ENCODE measurements around the gene LPAR3. TPM values are rescaled to one million over a fixed set of nuclear protein-coding genes. Genes with fewer than 3 reads are reported as not detected.

LPAR3 gene
- total RNA-seq, 5 donors from 2014 or later (not counting 1 experiment from before 2014, with no cell fraction given) = 0.75 to 7.0 (median 2.9) TPM

- POLR2A ChIA-PET = no interaction called here
- Histone ChIP-seq H3K27ac (ENCODE audit: low read length) (no peak overlapping the region), H3K9me3 (no peaks in the 10 kb centered on the region), H3K36me3 (ENCODE audit: control insufficient read depth in 2 of 2, extremely low read depth in 1 of 2, insufficient read depth in 1 of 2, low read length in 1 of 2) (no peaks in the 10 kb centered on the region), H3K4me1 (ENCODE audit: control insufficient read depth in 1 of 2, extremely low read depth in 1 of 2, insufficient read depth in 2 of 2, low read length in 2 of 2) (peaks cover 20 to 29% of the 10 kb centered on the region in 2 experiments), H3K27me3 (replicated peaks in 1 of 2; ENCODE audit: control insufficient read depth in 2 of 2, extremely low read depth in 1 of 2, insufficient read depth in 2 of 2, low read length in 1 of 2) (no peaks in the 10 kb centered on the region), H3K4me3 (ENCODE audit: control insufficient read depth in 1 of 2, extremely low read depth in 1 of 2, low read length in 1 of 2) (no peak overlapping the region)
- Mint-ChIP-seq H3K27me3 (no peaks in the 10 kb centered on the region), H3K4me1 (peaks cover 47 to 54% (median 48%) of the 10 kb centered on the region in 3 donors), H3K36me3 (no peaks in the 10 kb centered on the region), H3K9me3 (no peaks in the 10 kb centered on the region), H3K27ac (no peak overlapping the region), H3K4me3 (no peak overlapping the region)
- DNase-seq (no peak), ATAC-seq (replicated peaks in 1 of 4) (no peak)
- WGBS (ENCODE audit: insufficient coverage) = 94% methylated on average over 8 of the region's 8 CpGs
- CTCF ChIA-PET = no interaction called here
Observed at GRCh38 chr1:84851839-84852238, 41.2 kb downstream of the LPAR3 start.

- no peaks in the 10 kb centered on the region for H3K36me3 Mint-ChIP-seq
- WGBS (ENCODE audit: insufficient coverage) = 66% methylated on average over 2 of the region's 7 CpGs
- Histone ChIP-seq H3K9me3 (no peaks in the 10 kb centered on the region), H3K27me3 (replicated peaks in 1 of 2; ENCODE audit: control insufficient read depth in 2 of 2, extremely low read depth in 1 of 2, insufficient read depth in 2 of 2, low read length in 1 of 2) (no peaks in the 10 kb centered on the region), H3K36me3 (ENCODE audit: control insufficient read depth in 2 of 2, extremely low read depth in 1 of 2, insufficient read depth in 1 of 2, low read length in 1 of 2) (no peaks in the 10 kb centered on the region), H3K4me3 (ENCODE audit: control insufficient read depth in 1 of 2, extremely low read depth in 1 of 2, low read length in 1 of 2) (no peak overlapping the region), H3K4me1 (ENCODE audit: control insufficient read depth in 1 of 2, extremely low read depth in 1 of 2, insufficient read depth in 2 of 2, low read length in 2 of 2) (peaks cover 12 to 22% of the 10 kb centered on the region in 2 experiments), H3K27ac (ENCODE audit: low read length) (no peak overlapping the region)
- H3K27me3 Mint-ChIP-seq = no peaks in the 10 kb centered on the region
- no peak for DNase-seq
- no peak overlapping the region for H3K27ac Mint-ChIP-seq
- ATAC-seq (replicated peaks in 1 of 4) = no peak
- no peak overlapping the region for H3K4me3 Mint-ChIP-seq
- ChIA-PET CTCF (interaction anchor here in 1 of 2 donors (0.7 kb wide), 2 partner anchors 13 to 80 kb away, joined by 3 read pairs; no protein-coding TSS in a partner anchor), POLR2A (no interaction called here)
- peaks cover 39 to 41% (median 40%) of the 10 kb centered on the region in 3 donors for H3K4me1 Mint-ChIP-seq
- H3K9me3 Mint-ChIP-seq = no peaks in the 10 kb centered on the region
Observed at GRCh38 chr1:84849357-84849975, 43.5 kb downstream of the LPAR3 start.

GRCh38 chr1:84847253-84848250 lies 45.5 kb downstream of the LPAR3 start:
- no peaks in the 10 kb centered on the region for H3K9me3 ChIP-seq
- POLR2A ChIA-PET = no interaction called here
- Mint-ChIP-seq H3K4me3 (peak overlapping the region in 1 of 3 donors; percentile 15), H3K27ac (no peak overlapping the region), H3K9me3 (no peaks in the 10 kb centered on the region), H3K4me1 (peaks cover 22 to 31% (median 23%) of the 10 kb centered on the region in 3 donors), H3K36me3 (no peaks in the 10 kb centered on the region), H3K27me3 (peaks cover 0 to 4% of the 10 kb centered on the region in 2 donors)
- H3K36me3 ChIP-seq (ENCODE audit: control insufficient read depth in 2 of 2, extremely low read depth in 1 of 2, insufficient read depth in 1 of 2, low read length in 1 of 2) = no peaks in the 10 kb centered on the region
- WGBS (ENCODE audit: insufficient coverage) = 63% methylated on average over 3 of the region's 5 CpGs
- DNase-seq = peak in 9 of 35 experiments; percentile 2 to 39 (median 7)
- H3K27me3 ChIP-seq (replicated peaks in 1 of 2; ENCODE audit: control insufficient read depth in 2 of 2, extremely low read depth in 1 of 2, insufficient read depth in 2 of 2, low read length in 1 of 2) = no peaks in the 10 kb centered on the region
- CTCF ChIA-PET = no interaction called here
- peaks cover 8 to 11% of the 10 kb centered on the region in 2 experiments for H3K4me1 ChIP-seq (ENCODE audit: control insufficient read depth in 1 of 2, extremely low read depth in 1 of 2, insufficient read depth in 2 of 2, low read length in 2 of 2)
- no peak overlapping the region for H3K4me3 ChIP-seq (ENCODE audit: control insufficient read depth in 1 of 2, extremely low read depth in 1 of 2, low read length in 1 of 2)
- ATAC-seq (replicated peaks in 1 of 4) = peak in 3 of 4 experiments; percentile 50 to 56 (median 53)
- no peak overlapping the region for H3K27ac ChIP-seq (ENCODE audit: low read length)

- Mint-ChIP-seq H3K9me3 (no peaks in the 10 kb centered on the region), H3K4me1 (peaks cover 16 to 28% (median 19%) of the 10 kb centered on the region in 3 donors), H3K27ac (no peak overlapping the region), H3K36me3 (no peaks in the 10 kb centered on the region), H3K4me3 (no peak overlapping the region), H3K27me3 (peaks cover 0 to 4% of the 10 kb centered on the region in 2 donors)
- POLR2A ChIA-PET = no interaction called here
- H3K4me1 ChIP-seq (ENCODE audit: control insufficient read depth in 1 of 2, extremely low read depth in 1 of 2, insufficient read depth in 2 of 2, low read length in 2 of 2) = peaks cover 8 to 11% of the 10 kb centered on the region in 2 experiments
- DNase-seq (no peak), ATAC-seq (replicated peaks in 1 of 4) (no peak)
- CTCF ChIA-PET = interaction anchor here in 1 of 2 donors (0.5 kb wide), 1 partner anchor 776 kb away, joined by 4 read pairs; no protein-coding TSS in a partner anchor
- no peak overlapping the region for H3K27ac ChIP-seq (ENCODE audit: low read length)
- H3K9me3 ChIP-seq = no peaks in the 10 kb centered on the region
- no peaks in the 10 kb centered on the region for H3K36me3 ChIP-seq (ENCODE audit: control insufficient read depth in 2 of 2, extremely low read depth in 1 of 2, insufficient read depth in 1 of 2, low read length in 1 of 2)
- no peaks in the 10 kb centered on the region for H3K27me3 ChIP-seq (replicated peaks in 1 of 2; ENCODE audit: control insufficient read depth in 2 of 2, extremely low read depth in 1 of 2, insufficient read depth in 2 of 2, low read length in 1 of 2)
- no peak overlapping the region for H3K4me3 ChIP-seq (ENCODE audit: control insufficient read depth in 1 of 2, extremely low read depth in 1 of 2, low read length in 1 of 2)
Observed at GRCh38 chr1:84846387-84846786, 46.6 kb downstream of the LPAR3 start.

- POLR2A ChIA-PET = no interaction called here
- ATAC-seq (replicated peaks in 1 of 4) (no peak), DNase-seq (no peak)
- no CpG with 5 or more reads among the region's 2 CpGs for WGBS (ENCODE audit: insufficient coverage)
- Histone ChIP-seq H3K27me3 (replicated peaks in 1 of 2; ENCODE audit: control insufficient read depth in 2 of 2, extremely low read depth in 1 of 2, insufficient read depth in 2 of 2, low read length in 1 of 2) (no peaks in the 10 kb centered on the region), H3K9me3 (no peaks in the 10 kb centered on the region), H3K27ac (ENCODE audit: low read length) (no peak overlapping the region), H3K4me1 (ENCODE audit: control insufficient read depth in 1 of 2, extremely low read depth in 1 of 2, insufficient read depth in 2 of 2, low read length in 2 of 2) (peaks cover 8 to 11% of the 10 kb centered on the region in 2 experiments), H3K36me3 (ENCODE audit: control insufficient read depth in 2 of 2, extremely low read depth in 1 of 2, insufficient read depth in 1 of 2, low read length in 1 of 2) (no peaks in the 10 kb centered on the region), H3K4me3 (ENCODE audit: control insufficient read depth in 1 of 2, extremely low read depth in 1 of 2, low read length in 1 of 2) (no peak overlapping the region)
- Mint-ChIP-seq H3K4me1 (peaks cover 16 to 28% (median 19%) of the 10 kb centered on the region in 3 donors), H3K27me3 (peaks cover 0 to 4% of the 10 kb centered on the region in 2 donors), H3K4me3 (no peak overlapping the region), H3K27ac (no peak overlapping the region), H3K9me3 (no peaks in the 10 kb centered on the region), H3K36me3 (no peaks in the 10 kb centered on the region)
- CTCF ChIA-PET = interaction anchor here in 1 of 2 donors (0.9 kb wide), 1 partner anchor 99 kb away, joined by 4 read pairs; no protein-coding TSS in a partner anchor
Observed at GRCh38 chr1:84845357-84845756, 47.6 kb downstream of the LPAR3 start.

- peaks cover 16 to 28% (median 21%) of the 10 kb centered on the region in 3 donors for H3K4me1 Mint-ChIP-seq
- Histone ChIP-seq H3K4me1 (ENCODE audit: control insufficient read depth in 1 of 2, extremely low read depth in 1 of 2, insufficient read depth in 2 of 2, low read length in 2 of 2) (peaks cover 8 to 11% of the 10 kb centered on the region in 2 experiments), H3K9me3 (no peaks in the 10 kb centered on the region), H3K4me3 (ENCODE audit: control insufficient read depth in 1 of 2, extremely low read depth in 1 of 2, low read length in 1 of 2) (no peak overlapping the region), H3K27me3 (replicated peaks in 1 of 2; ENCODE audit: control insufficient read depth in 2 of 2, extremely low read depth in 1 of 2, insufficient read depth in 2 of 2, low read length in 1 of 2) (peaks cover 0 to 4% of the 10 kb centered on the region in 2 experiments), H3K27ac (ENCODE audit: low read length) (no peak overlapping the region), H3K36me3 (ENCODE audit: control insufficient read depth in 2 of 2, extremely low read depth in 1 of 2, insufficient read depth in 1 of 2, low read length in 1 of 2) (no peaks in the 10 kb centered on the region)
- ATAC-seq (replicated peaks in 1 of 4) = no peak
- no peak for DNase-seq
- H3K4me3 Mint-ChIP-seq = no peak overlapping the region
- no peaks in the 10 kb centered on the region for H3K36me3 Mint-ChIP-seq
- peaks cover 0 to 4% of the 10 kb centered on the region in 2 donors for H3K27me3 Mint-ChIP-seq
- ChIA-PET CTCF (interaction anchor here in 1 of 2 donors (0.9 kb wide), 1 partner anchor 12 kb away, joined by 4 read pairs; no protein-coding TSS in a partner anchor), POLR2A (interaction anchor here (0.5 to 0.6 kb wide), 3 partner anchors 22 to 1034 kb away, joined by 3 read pairs; no protein-coding TSS in a partner anchor)
- H3K9me3 Mint-ChIP-seq = no peaks in the 10 kb centered on the region
- no peak overlapping the region for H3K27ac Mint-ChIP-seq
Observed at GRCh38 chr1:84844094-84844493, 48.9 kb downstream of the LPAR3 start.

Data from T-cell (primary cell).